GM21786 (cell line): ENCODE results near the gene DAB2IP.
"Not testable (repeated sequence)": the region's sequence is repeated elsewhere in the genome, so short reads cannot be mapped to it uniquely, and the experiment has no call there.

Experiments used
- ATAC-seq: cut with Tn5 transposase; IDR thresholded peaks from one replicate; pipeline ENCODE4 v1.9.1; 2021; ENCODE audit not compliant: unreplicated experiment

DAB2IP gene

DNA sequence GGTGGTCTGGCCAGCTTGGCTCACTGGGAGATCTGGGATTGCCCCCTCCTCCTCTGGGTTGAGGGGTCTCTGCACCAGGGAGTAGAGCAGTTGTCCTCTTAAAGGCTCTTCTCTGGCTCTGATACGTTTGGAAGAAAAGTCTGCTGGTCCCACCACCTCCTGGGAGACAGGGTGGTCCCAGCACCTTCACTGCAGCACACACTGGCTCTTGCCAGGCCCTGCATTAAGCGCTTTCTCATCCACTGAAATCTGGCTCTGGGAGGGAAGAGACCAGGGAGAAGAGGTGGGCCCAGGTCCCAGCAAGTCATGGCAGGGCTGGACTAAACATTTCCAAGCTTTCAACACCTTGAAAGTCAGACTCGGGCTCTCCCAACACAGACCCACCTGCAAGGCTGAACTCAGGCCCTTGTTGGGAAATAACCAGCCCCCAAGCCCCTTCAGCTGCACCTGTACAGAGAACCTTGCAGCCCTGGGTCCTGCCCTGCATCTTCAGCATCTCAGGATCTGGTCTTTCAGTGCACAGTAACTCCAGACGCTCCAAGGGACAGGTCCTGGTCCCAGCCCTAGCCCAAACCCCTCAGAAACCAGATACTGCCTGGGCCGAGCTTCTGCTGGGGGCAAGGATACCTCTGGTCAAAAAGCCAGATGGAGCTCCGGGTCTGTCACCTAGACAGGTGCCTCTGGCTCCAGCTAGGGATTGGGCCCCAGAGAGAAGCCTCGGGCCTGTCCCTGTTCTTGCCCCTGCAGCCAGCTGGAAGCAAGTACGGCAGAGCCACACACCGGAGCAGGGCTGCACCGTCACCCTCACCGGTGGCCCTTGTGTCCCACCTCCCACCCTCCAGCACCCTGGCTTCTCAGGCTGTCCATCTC lies 134.5 kb downstream of the DAB2IP start:
- ATAC-seq: no peak

DNA sequence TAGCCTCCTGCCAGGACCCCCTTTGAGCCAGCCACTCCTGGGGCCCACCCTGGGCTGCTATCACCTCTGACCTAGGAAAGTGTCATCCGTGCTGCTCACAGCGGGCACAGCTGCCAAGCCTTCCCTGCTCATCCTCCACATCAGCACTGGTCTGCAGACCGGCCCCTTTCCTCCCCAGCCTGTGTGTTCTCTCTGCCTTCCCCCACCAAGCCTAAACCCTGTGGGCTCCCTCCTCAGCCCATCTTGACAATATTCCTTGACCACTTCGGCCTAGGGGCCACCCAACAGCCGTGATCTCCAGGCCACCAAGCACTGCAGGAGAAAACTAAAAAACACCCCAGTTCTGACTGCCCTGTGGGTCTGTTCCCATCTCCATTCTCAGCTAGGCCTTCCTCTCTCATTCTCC lies 135.1 kb downstream of the DAB2IP start:
- no peak for ATAC-seq

DNA sequence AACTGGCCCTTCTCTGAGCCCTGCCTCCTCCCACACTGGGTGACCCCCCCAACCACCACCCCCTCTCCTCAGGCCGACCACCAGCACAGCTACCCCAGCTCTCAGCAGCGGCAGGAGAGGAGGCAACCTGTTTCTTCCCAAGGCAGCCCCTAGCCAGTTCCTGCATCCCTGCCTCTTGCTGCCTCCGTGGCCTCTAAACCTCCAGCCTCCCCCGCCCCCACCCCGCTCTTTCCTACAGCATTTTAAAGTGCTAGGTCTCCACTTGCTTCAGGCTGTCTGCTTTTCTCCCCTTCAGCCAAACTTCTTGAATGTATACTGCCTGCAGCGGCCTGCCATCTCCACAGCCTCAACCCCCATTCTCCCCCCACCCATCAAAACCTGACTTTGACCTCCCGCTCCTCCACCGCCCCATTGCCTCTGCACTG lies 135.6 kb downstream of the DAB2IP start:
- ATAC-seq: no peak

DNA sequence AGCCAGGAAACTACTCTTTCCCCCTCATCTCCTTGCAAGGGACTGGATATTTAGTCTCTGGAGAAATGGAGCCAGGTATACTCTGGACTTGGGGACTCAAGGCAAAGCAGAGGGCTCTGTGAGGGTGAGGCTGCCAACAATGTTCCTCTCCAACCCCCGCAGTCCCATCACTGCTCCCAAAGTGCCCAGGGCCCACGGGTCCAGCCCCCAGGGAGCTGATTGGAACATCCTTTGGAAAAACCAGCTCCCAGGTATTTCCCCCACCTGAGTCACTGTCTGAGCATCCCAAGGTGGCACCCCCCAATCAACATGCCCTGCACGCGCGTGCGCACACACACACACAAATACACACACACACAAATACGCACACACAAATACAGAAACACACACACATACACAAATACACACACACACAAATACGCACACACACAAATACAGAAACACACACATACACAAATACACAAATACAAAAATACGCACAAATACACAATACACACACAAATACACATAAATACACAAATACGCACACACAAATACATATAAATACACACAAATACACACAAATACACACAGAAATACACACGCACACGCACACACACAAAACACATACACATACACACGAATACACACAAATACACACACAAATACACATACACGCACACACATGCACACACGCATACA lies 137.4 kb downstream of the DAB2IP start:
- no peak for ATAC-seq

DNA sequence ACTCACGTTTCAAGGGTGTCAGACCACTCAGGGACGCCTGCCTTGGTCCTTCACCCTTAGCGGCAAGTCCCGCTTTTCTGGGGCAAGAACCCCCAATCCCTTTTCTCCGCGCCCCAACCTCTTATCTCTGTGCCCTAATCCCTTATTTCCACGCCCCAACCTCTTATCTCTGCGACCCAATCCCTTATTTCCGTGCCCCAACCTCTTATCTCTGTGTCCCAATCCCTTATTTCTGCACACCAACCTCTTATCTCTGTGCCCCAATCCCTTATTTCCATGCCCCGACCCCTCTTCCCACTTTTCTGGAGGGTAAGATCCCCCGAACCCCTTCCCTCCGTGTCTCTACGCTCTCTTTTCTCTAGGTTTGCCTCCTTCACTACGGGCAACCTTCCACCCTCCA lies 139.4 kb downstream of the DAB2IP start:
- no peak for ATAC-seq

DNA sequence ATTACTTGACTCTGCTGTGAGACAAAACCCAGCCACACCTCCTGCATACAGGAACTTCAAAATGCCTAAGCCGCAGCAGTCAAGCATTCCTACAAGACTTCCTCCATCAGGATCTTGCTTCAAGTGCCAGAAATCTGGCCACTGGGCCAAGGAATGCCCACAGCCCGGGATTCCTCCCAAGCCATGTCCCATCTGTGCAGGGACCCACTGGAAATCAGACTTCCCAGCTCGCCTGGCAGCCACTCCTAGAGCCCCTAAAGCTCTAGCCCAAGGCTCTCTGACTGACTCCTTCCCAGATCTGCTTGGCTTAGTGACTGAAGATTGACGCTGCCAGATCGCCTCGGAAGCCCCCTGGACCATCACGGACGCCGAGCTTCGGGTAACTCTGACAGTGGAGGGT lies 141.0 kb downstream of the DAB2IP start:
- ATAC-seq: not testable (repeated sequence)

DNA sequence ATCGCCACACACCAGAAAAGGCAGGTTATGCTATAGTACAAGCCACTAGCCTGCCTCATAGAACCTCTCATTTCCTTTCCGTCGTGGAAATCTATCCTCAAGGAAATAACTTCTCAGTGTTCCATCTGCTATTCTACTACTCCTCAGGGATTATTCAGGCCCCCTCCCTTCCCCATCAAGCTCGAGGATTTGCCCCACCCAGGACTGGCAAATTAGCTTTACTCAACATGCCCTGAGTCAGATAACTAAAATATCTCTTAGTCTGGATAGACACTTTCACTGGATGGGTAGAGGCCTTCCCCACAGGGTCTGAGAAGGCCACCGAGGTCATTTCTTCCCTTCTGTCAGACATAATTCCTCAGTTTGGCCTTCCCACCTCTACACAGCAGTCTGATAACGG lies 142.9 kb downstream of the DAB2IP start:
- not testable (repeated sequence) for ATAC-seq

DNA sequence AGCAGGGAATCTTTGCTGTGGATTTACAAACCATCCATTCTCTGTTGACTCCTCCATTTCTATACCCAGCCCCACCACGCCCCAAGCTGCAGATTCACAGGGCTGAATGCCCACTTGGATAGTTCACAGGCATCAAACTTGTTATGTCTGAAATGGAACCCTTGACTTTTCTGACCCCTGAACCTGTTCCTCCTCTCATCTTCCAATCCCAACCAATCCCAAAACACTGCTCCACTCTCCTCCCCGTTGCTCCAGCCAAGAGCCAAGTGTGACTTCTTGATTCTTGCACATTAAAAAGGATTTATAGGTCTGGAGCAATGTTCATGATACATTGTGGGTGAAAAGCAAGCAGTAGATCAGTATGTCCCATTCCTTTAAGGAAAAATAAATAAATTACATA lies 145.6 kb downstream of the DAB2IP start:
- ATAC-seq: no peak

DNA sequence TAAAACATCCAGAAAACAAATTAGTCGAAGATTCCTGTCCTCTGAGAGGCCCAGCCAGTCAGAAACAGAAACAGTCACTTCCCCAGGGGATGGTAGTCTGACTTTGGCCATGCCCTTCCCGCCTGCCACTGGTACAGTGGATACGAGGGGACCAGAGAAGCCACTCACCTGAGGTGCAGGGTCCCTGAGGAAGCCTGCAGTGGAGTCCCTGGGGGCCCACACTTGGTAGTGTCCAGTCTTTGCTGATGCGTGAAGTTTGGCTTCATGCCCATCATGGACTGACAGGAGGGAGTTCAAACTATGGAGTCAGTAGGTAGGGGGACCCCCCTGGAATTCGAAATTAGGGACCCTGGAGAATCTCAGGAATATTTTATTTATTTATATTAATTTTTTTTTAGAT lies 147.5 kb downstream of the DAB2IP start:
- ATAC-seq: no peak

DNA sequence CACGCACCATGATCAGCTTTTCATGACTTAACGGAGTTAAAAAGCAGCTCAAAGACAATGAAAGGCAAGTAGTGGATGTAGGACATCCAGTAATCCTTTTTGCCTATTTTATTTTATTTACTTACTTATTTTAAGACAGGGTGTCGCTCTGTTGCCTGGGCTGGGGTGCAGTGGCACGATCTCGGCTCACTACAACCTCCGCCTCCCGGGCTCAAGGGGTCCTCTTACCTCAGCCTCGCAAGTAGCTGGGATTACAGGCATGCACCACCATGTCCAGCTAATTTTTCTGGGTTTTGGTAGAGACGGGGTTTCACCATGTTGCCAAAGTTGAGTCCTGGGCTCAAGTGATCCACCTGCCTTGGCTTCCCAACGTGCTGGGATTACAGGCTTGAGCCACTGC lies 148.9 kb downstream of the DAB2IP start:
- no peak for ATAC-seq

DNA sequence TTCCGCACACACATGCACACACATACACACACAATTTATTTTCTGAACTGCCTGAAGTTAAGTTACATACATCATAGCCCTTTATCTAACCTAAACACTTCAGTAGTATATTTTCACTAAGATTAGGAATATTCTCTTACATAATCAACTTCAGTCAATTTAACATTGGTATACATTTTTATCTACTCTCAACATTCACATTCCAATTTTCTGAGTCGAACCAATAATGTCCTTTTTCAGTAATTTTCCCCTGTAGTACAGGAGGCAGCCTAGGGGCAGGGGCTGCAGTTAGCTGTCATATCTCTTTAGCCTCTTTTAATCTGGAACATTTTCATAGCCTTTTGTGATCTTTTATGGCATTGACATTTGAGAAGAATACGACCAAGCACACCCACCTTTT lies 150.1 kb downstream of the DAB2IP start:
- no peak for ATAC-seq

DNA sequence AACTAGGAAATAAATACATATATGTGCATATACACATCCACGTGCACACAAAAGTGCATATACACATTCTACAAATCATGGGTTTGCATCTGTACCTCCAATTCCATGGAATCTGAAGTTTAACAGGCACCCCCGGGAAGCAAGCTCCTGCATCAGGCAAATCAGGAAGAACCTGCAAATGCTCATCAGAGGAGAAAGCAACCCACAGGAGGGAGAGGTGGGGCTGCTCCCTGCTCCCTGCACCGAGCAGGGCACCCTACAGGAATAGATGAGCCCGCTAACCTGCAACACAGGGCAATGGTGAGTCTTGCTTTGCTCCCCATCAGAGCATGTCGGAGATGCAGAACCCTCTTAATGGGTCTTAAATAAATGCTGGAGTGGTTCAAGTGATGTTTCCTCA lies 151.3 kb downstream of the DAB2IP start:
- no peak for ATAC-seq

DNA sequence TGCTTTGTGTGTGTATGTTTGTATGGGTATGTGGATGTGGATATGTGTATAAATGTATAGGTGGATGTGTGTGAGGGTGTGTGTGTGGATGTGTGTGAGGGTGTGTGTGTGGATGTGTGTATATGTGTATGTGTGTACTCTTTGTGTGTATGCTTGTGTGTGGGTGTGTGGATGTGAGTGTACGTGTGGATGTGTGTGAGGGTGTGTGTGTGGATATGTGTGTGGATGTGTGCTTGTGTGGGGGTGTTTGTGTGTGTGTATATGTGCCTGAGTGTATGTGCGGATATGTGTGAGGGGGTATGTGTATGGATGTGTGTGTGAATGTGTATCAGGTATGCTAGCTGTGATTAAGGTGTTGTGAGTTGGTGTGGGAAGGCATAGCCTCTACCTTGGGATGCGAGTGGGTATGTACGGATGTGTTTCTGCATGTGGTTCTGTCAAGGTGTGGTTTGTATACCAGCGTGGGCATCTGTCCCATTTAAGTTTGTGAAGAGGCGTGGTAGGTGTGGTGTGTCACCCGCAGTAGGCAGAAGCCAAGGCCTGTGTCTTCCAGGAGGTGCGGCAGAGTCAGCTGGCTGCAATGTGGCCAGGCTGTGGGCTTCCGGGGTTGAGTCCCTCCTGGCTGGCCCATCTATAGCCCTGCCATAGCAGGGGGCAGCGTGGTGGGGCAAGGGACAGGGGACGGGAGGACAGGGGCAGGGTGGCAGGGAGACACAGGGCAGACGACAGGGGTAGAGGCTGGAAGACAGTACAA lies 155.8 kb downstream of the DAB2IP start:
- ATAC-seq: no peak

DNA sequence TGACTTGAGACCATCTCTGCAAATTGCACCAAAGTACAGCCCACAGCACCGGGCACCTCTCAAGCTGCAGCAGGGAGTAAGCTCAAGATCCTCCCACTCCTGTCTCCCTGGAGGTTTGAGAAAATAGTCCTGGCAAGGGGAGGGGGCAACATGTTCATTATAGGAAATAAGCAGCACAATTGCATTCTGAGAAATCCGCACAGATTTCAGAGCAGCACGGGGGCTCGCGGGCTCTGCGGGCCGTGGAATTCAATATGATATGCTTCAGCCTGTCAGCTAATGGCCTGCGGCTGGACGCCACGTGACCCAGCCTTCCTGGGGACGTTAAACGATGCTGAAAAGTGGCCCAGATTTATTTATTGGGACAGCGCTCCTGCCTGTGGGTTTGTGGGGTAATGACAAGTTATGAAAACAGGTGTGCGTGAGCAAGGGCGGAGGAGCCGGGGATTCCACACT lies 156.4 kb downstream of the DAB2IP start:
- ATAC-seq: no peak

DNA sequence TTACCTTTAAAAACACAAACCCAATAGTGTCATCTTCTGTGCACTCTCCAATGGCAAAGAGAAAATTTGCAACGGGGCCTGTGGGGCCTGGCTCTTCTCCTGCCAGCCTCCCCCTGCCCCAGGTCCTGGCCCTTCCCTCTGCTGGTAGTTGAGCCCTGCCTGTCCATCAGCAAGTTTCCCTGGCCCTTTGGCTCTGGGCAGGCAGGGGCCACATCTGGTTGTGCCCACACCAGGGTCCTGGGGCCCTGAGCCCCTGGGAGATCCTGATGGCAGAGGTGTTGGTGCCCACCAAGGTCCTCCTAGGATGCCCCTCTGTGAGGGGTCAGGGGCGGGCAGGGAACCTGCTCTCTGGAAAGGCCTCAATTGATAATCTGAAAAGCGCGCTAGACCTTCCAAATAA lies 157.3 kb downstream of the DAB2IP start:
- ATAC-seq: no peak

DNA sequence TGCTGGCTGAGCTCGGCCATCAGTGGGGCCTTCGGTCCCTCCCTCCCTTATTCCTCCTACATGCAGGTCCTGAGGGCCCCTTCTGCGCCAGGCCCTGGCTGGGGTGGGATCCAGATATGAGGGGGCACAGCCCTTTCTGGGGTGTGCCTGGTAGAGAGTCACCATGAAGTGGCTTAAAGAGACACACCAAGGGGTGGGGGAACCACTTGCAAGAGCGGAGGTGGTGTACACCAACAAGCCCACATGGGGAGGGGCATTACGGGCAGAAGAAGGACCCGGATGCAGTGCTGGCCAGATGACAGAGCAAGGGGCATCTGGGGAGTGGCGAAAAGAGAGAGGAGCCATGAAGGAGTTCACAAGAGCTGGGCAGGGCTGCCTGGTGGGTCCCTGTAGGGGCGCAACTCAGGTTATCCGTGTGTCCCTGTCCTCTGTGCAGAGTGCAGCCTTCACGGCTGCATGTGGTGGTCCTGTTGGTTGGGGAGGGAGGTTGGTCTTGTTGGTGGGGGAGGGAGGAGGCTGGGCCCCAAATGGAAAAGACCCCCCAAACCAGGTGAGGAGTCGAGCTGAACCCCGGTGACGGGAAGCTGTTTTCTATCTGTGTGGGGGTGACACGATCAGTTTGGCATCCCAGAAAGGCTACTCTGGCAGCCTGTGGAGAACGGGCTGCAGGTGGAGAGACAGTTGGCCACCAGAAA lies 158.1 kb downstream of the DAB2IP start:
- ATAC-seq: no peak

DNA sequence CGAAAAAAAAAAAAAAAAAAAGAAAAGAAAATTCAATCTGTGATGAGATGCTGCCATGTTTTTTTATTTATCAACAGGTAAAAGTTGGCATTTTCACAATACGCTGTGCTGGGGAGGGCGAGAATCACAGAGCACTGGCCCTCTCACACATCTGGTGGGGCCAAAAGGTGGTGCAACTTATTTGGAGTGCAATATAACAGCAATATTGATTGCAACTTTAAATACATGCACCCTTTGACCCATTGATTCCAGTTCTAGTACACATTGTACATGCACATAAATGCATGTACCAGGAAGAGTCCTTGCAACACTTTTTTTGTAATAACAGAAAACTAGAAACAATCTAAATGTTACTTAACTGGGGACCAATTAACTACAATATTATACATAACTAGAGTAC lies 159.1 kb downstream of the DAB2IP start:
- ATAC-seq: no peak

DNA sequence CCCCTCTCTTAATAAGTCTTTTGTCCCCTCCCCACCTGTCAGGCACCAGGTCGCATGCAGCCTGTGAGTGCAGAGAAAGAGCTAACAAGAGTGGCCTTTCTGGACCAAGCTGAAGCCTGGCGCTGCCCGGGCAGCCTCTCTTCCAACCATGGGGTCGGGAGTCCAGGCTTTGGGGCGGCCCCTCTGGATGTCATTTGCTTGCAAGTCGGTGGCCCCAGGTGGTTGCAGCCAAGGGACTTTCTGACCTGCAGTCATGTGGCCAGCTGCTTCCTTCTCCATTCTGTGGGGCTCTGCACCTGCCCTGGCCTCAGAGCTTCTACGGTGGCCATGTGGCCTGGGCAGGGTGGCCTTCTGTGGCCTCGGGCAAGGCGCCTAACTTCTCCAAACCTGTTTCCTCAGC lies 159.7 kb downstream of the DAB2IP start:
- ATAC-seq: no peak

DNA sequence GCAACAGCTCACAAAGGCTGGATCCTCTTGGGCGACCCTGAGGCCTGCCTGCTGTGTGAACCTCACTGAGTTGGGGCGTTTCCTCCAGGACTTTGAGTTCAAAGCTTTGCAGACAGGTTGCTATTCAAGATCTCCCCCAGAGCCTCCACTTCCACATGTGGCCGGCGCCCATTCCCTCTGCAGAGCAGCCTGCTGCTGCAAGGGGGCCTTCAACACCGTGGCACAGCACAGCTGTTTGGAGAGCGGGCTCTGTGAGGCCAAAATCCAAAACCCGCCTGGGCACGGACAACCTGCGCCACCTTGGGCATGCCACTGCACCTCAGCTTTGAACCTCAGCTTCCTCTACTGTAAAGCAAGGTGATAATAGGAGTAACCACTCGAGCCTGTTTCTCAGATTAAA lies 160.3 kb downstream of the DAB2IP start:
- no peak for ATAC-seq

DNA sequence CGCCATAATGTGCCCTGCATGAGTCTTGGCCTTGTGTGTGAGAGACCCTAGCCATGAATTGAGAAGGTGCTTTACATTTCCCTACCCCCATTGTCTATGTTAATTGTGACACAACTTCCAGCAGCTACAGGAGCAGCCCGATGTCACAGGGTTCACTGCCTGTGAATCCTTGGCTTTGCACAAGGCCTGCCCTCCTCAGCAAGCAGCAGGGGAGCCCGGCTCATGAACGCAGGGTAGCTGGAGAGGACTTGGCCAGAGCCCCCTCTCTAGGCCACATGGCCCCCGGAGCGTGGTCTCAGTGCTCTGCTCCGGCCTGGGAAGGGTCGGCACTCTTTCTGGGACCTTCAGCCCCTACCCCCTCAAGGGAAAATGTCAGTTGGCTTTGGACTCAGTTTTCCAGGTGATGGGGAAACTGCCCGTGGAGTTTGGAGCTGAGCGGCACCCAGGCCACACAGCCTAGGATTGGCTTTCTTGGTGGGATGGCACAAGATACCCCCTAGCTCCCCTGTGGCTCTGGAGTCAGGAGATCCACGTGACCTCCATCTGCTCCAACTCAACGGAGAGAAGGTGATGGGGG lies 160.8 kb downstream of the DAB2IP start:
- no peak for ATAC-seq
